ENCODE results near the gene SPACDR.

Gene SPACDR

GRCh38 chr7:100484673-100485045 lies 20.6 kb upstream of the SPACDR start:
- DNase-seq, result no peak

GRCh38 chr7:100483722-100484672 lies 19.9 kb upstream of the SPACDR start, which contains the start of gene NYAP1:
TSS of gene NYAP1 (plus strand) at chr7:100483927. CDS start at chr7:100485312, 1,385 bp downstream.
- DNase-seq, result no peak

- DNase-seq, result no peak
Observed at GRCh38 chr7:100483090-100483721, 19.1 kb upstream of the SPACDR start.

GRCh38 chr7:100482728-100483089 lies 18.6 kb upstream of the SPACDR start:
- DNase-seq, result no peak

- DNase-seq, result no peak
Observed at GRCh38 chr7:100481466-100481865, 17.4 kb upstream of the SPACDR start.

GRCh38 chr7:100478958-100479660 lies 15.0 kb upstream of the SPACDR start, which contains the start of gene TSC22D4:
TSS of gene TSC22D4 (minus strand) at chr7:100479214. CDS start at chr7:100478038, 1,176 bp downstream.
- peak; percentile 77 for DNase-seq

GRCh38 chr7:100477871-100478267 lies 13.8 kb upstream of the SPACDR start:
- DNase-seq, result no peak

GRCh38 chr7:100476903-100477870 lies 13.1 kb upstream of the SPACDR start:
- no peak for DNase-seq

GRCh38 chr7:100476101-100476780 lies 12.2 kb upstream of the SPACDR start:
- DNase-seq, result no peak

GRCh38 chr7:100475549-100475948 lies 11.5 kb upstream of the SPACDR start:
- DNase-seq, result no peak

- DNase-seq, result no peak
Observed at GRCh38 chr7:100472854-100473499, 8.9 kb upstream of the SPACDR start.

- DNase-seq, result no peak
Observed at GRCh38 chr7:100472121-100472851, 8.2 kb upstream of the SPACDR start.

GRCh38 chr7:100471021-100471420 lies 7.0 kb upstream of the SPACDR start:
- no peak for DNase-seq

- peak; percentile 47 for DNase-seq
Observed at GRCh38 chr7:100469227-100470044, 5.4 kb upstream of the SPACDR start.

- no peak for DNase-seq
Observed at GRCh38 chr7:100467638-100468373, 3.7 kb upstream of the SPACDR start.

- DNase-seq, result no peak
Observed at GRCh38 chr7:100466653-100467605, 2.9 kb upstream of the SPACDR start.

GRCh38 chr7:100465702-100466311 lies 1.7 kb upstream of the SPACDR start:
- DNase-seq, result peak; percentile 14

All from GOT3 (cell line).